Measurements from ENCODE around the gene TBCC.
A peak's percentile ranks its signal among the peaks of the same experiment; 100 is the strongest.
"Not testable (repeated sequence)": the region's sequence is repeated elsewhere in the genome, so short reads cannot be mapped to it uniquely, and the experiment has no call there.

Gene TBCC

GRCh38 chr6:42745640-42746462, at the start of gene TBCC:
Gene TBCC, minus strand, starts transcription at chr6:42746103. Its CDS starts 30 bp downstream, at chr6:42746073.
- FAIRE-seq (peak; percentile 97), DNase-seq (ENCODE audit: extremely low spot score, insufficient read length, low read depth) (peak; percentile 94)

GRCh38 chr6:42795651-42796050, 49.7 kb upstream of the TBCC start:
- no peak for DNase-seq (ENCODE audit: extremely low spot score, insufficient read length, low read depth)
- FAIRE-seq, result no peak

GRCh38 chr6:42791706-42792320, 45.9 kb upstream of the TBCC start:
- FAIRE-seq (no peak), DNase-seq (ENCODE audit: extremely low spot score, insufficient read length, low read depth) (no peak)

- DNase-seq (ENCODE audit: extremely low spot score, insufficient read length, low read depth) (no peak), FAIRE-seq (no peak)
These were observed 44.8 kb upstream of the TBCC start for GRCh38 chr6:42790549-42791181.

GRCh38 chr6:42788671-42789070, 42.8 kb upstream of the TBCC start:
- FAIRE-seq (no peak), DNase-seq (ENCODE audit: extremely low spot score, insufficient read length, low read depth) (no peak)

- DNase-seq (ENCODE audit: extremely low spot score, insufficient read length, low read depth) (no peak), FAIRE-seq (no peak)
These were observed 41.2 kb upstream of the TBCC start for GRCh38 chr6:42787063-42787472.

GRCh38 chr6:42786525-42786985, 40.7 kb upstream of the TBCC start:
- DNase-seq (ENCODE audit: extremely low spot score, insufficient read length, low read depth) (no peak), FAIRE-seq (no peak)

- FAIRE-seq (peak; percentile 12), DNase-seq (ENCODE audit: extremely low spot score, insufficient read length, low read depth) (no peak)
These were observed 39.0 kb upstream of the TBCC start for GRCh38 chr6:42784717-42785498.

- DNase-seq (ENCODE audit: extremely low spot score, insufficient read length, low read depth) (no peak), FAIRE-seq (peak; percentile 71)
These were observed 38.2 kb upstream of the TBCC start for GRCh38 chr6:42783876-42784642.

GRCh38 chr6:42783177-42783875, 37.4 kb upstream of the TBCC start:
- DNase-seq (ENCODE audit: extremely low spot score, insufficient read length, low read depth) (no peak), FAIRE-seq (no peak)

GRCh38 chr6:42782689-42783176, 36.8 kb upstream of the TBCC start:
- FAIRE-seq (no peak), DNase-seq (ENCODE audit: extremely low spot score, insufficient read length, low read depth) (no peak)

- DNase-seq (ENCODE audit: extremely low spot score, insufficient read length, low read depth) (no peak), FAIRE-seq (no peak)
These were observed 36.1 kb upstream of the TBCC start, which contains the start of gene BICRAL for GRCh38 chr6:42781796-42782688. Gene BICRAL, plus strand, starts transcription at chr6:42782052. Its CDS starts 39,971 bp downstream, at chr6:42822023.

GRCh38 chr6:42781546-42781795, 35.6 kb upstream of the TBCC start:
- DNase-seq (ENCODE audit: extremely low spot score, insufficient read length, low read depth) (no peak), FAIRE-seq (peak; percentile 15)

GRCh38 chr6:42779521-42779920, 33.6 kb upstream of the TBCC start:
- FAIRE-seq (no peak), DNase-seq (ENCODE audit: extremely low spot score, insufficient read length, low read depth) (no peak)

- FAIRE-seq (no peak), DNase-seq (ENCODE audit: extremely low spot score, insufficient read length, low read depth) (no peak)
These were observed 32.2 kb upstream of the TBCC start for GRCh38 chr6:42778122-42778521.

GRCh38 chr6:42777126-42777822, 31.4 kb upstream of the TBCC start:
- peak; percentile 90 for FAIRE-seq
- no peak for DNase-seq (ENCODE audit: extremely low spot score, insufficient read length, low read depth)

- not testable (repeated sequence) for DNase-seq (ENCODE audit: extremely low spot score, insufficient read length, low read depth)
- FAIRE-seq, result peak; percentile 95
These were observed 29.1 kb upstream of the TBCC start for GRCh38 chr6:42774821-42775487.
